Measurements from ENCODE around the gene POM121L2. TPM values are rescaled to one million over a fixed set of nuclear protein-coding genes. Genes with fewer than 3 reads are reported as not detected.

POM121L2 gene
- total and polyA plus RNA-seq, 9 of the 15 experiments (the other 6 are each of a cell fraction or from before 2014, with no cell fraction given), result 0.23 to 0.45 TPM; not detected in 7

DNA sequence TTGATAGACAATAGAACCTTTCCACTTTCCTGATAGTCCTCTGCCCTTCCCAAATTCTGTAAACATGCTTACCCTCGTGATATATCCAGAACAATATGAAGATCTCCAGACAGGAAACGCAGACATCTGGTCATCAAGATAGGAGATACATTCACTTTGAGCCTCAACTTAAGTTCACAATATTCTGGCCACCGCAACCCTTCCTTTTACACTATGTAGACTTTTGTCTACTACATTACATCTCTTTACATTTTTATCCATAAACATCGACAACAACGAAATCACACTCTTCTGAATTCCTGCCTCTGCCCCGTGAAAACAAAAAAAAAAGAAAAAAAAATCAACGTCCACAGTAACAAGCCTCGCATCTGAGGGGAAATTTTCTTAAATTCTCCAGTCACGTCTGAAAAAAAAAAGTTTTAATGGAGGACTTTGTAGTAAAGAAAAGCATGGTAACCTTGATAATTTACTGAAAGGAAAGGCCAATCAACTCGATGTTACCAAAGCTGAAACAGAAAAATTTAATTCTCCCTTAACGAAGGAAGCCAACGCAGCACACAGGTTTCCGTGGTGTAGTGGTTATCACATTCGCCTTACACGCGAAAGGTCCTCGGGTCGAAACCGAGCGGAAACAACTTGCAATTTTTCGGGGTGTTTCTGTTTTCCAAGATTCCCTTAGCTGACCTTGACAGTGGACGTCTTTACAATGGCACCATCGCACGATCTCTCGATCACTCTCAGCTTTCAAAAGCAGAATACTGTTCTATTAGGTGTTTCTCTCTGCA lies 21.8 kb downstream of the POM121L2 start (continued):
- TF ChIP-seq, protein P1, sequence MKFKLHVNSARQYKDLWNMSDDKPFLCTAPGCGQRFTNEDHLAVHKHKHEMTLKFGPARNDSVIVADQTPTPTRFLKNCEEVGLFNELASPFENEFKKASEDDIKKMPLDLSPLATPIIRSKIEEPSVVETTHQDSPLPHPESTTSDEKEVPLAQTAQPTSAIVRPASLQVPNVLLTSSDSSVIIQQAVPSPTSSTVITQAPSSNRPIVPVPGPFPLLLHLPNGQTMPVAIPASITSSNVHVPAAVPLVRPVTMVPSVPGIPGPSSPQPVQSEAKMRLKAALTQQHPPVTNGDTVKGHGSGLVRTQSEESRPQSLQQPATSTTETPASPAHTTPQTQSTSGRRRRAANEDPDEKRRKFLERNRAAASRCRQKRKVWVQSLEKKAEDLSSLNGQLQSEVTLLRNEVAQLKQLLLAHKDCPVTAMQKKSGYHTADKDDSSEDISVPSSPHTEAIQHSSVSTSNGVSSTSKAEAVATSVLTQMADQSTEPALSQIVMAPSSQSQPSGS (CRISPR knock-in tag; IDR thresholded peaks at IDR 0.05), result no peak
- no peak for TF ChIP-seq SAFB (IDR thresholded peaks at IDR 0.05; ENCODE audit: borderline replicate concordance, low read depth, low read length)
- peak; percentile 100 for TF ChIP-seq TBP (optimal IDR thresholded peaks at IDR 0.05; ENCODE audit: low read depth, low read length)
- TF ChIP-seq ZNF699 (CRISPR knock-in tag; IDR thresholded peaks at IDR 0.05; ENCODE audit: insufficient replicate concordance), result no peak
- TF ChIP-seq ZNF239 (CRISPR knock-in tag; IDR thresholded peaks at IDR 0.05), result no peak
- TF ChIP-seq, protein P2, sequence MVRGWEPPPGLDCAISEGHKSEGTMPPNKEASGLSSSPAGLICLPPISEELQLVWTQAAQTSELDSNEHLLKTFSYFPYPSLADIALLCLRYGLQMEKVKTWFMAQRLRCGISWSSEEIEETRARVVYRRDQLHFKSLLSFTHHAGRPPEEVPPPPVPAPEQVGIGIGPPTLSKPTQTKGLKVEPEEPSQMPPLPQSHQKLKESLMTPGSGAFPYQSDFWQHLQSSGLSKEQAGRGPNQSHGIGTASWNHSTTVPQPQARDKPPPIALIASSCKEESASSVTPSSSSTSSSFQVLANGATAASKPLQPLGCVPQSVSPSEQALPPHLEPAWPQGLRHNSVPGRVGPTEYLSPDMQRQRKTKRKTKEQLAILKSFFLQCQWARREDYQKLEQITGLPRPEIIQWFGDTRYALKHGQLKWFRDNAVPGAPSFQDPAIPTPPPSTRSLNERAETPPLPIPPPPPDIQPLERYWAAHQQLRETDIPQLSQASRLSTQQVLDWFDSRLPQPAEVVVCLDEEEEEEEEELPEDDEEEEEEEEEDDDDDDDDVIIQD (CRISPR knock-in tag; IDR thresholded peaks at IDR 0.05), result no peak
- TF ChIP-seq MYNN (IDR thresholded peaks at IDR 0.05), result peak; percentile 84
- no peak for TF ChIP-seq MYNN (CRISPR knock-in tag; IDR thresholded peaks at IDR 0.05)
- peak; percentile 70 for TF ChIP-seq NFIC (IDR thresholded peaks at IDR 0.05)
- no peak; the same call in none of the 2 replicates for TF ChIP-seq KLF16 (IDR thresholded peaks at IDR 0.05)
- TF ChIP-seq SMAD4 (CRISPR knock-in tag; conservative IDR thresholded peaks at IDR 0.05), result peak; percentile 31
- no peak for TF ChIP-seq CREBBP (IDR thresholded peaks at IDR 0.05; ENCODE audit: low read depth, low read length)
- TF ChIP-seq, protein P3, sequence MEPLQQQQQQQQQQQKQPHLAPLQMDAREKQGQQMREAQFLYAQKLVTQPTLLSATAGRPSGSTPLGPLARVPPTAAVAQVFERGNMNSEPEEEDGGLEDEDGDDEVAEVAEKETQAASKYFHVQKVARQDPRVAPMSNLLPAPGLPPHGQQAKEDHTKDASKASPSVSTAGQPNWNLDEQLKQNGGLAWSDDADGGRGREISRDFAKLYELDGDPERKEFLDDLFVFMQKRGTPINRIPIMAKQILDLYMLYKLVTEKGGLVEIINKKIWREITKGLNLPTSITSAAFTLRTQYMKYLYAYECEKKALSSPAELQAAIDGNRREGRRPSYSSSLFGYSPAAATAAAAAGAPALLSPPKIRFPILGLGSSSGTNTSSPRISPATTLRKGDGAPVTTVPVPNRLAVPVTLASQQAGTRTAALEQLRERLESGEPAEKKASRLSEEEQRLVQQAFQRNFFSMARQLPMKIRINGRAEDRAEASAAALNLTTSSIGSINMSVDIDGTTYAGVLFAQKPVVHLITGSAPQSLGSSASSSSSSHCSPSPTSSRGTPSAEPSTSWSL (CRISPR knock-in tag; IDR thresholded peaks at IDR 0.05; ENCODE audit: borderline replicate concordance), result no peak
- peak; percentile 45 for TF ChIP-seq SMC3 (conservative IDR thresholded peaks at IDR 0.05; ENCODE audit: insufficient read depth, low read depth, low read length)
- peak; percentile 49; the same call in 1 of the 2 replicates for TF ChIP-seq ZNF644 (tag; IDR thresholded peaks at IDR 0.05; ENCODE audit: low read depth)
- TF ChIP-seq, protein P4, sequence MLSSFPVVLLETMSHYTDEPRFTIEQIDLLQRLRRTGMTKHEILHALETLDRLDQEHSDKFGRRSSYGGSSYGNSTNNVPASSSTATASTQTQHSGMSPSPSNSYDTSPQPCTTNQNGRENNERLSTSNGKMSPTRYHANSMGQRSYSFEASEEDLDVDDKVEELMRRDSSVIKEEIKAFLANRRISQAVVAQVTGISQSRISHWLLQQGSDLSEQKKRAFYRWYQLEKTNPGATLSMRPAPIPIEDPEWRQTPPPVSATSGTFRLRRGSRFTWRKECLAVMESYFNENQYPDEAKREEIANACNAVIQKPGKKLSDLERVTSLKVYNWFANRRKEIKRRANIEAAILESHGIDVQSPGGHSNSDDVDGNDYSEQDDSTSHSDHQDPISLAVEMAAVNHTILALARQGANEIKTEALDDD (IDR thresholded peaks at IDR 0.05), result peak; percentile 73; the same call in 1 of the 2 replicates
- TF ChIP-seq PURB (CRISPR knock-in tag; IDR thresholded peaks at IDR 0.05; ENCODE audit: low read depth), result no peak
- TF ChIP-seq, protein P5, sequence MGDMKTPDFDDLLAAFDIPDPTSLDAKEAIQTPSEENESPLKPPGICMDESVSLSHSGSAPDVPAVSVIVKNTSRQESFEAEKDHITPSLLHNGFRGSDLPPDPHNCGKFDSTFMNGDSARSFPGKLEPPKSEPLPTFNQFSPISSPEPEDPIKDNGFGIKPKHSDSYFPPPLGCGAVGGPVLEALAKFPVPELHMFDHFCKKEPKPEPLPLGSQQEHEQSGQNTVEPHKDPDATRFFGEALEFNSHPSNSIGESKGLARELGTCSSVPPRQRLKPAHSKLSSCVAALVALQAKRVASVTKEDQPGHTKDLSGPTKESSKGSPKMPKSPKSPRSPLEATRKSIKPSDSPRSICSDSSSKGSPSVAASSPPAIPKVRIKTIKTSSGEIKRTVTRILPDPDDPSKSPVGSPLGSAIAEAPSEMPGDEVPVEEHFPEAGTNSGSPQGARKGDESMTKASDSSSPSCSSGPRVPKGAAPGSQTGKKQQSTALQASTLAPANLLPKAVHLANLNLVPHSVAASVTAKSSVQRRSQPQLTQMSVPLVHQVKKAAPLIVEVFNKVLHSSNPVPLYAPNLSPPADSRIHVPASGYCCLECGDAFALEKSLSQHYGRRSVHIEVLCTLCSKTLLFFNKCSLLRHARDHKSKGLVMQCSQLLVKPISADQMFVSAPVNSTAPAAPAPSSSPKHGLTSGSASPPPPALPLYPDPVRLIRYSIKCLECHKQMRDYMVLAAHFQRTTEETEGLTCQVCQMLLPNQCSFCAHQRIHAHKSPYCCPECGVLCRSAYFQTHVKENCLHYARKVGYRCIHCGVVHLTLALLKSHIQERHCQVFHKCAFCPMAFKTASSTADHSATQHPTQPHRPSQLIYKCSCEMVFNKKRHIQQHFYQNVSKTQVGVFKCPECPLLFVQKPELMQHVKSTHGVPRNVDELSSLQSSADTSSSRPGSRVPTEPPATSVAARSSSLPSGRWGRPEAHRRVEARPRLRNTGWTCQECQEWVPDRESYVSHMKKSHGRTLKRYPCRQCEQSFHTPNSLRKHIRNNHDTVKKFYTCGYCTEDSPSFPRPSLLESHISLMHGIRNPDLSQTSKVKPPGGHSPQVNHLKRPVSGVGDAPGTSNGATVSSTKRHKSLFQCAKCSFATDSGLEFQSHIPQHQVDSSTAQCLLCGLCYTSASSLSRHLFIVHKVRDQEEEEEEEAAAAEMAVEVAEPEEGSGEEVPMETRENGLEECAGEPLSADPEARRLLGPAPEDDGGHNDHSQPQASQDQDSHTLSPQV (IDR thresholded peaks at IDR 0.05), result peak; percentile 79
- TF ChIP-seq GATA2 (CRISPR knock-in tag; IDR thresholded peaks at IDR 0.05), result peak; percentile 46
